GM21786 (cell line): ENCODE results near the gene ZCCHC8.
A peak's percentile ranks its signal among the peaks of the same experiment; 100 is the strongest.
"Not testable (repeated sequence)": the region's sequence is repeated elsewhere in the genome, so short reads cannot be mapped to it uniquely, and the experiment has no call there.

ENCODE experiments used
- ATAC-seq: cut with Tn5 transposase; IDR thresholded peaks from one replicate; pipeline ENCODE4 v1.9.1; 2021; ENCODE audit not compliant: unreplicated experiment

Gene ZCCHC8

GRCh38 chr12:122513028-122513427, 12.3 kb upstream of the ZCCHC8 start:
- not testable (repeated sequence) for ATAC-seq

- ATAC-seq = no peak
Measured at GRCh38 chr12:122508163-122508562, 7.4 kb upstream of the ZCCHC8 start.

DNA sequence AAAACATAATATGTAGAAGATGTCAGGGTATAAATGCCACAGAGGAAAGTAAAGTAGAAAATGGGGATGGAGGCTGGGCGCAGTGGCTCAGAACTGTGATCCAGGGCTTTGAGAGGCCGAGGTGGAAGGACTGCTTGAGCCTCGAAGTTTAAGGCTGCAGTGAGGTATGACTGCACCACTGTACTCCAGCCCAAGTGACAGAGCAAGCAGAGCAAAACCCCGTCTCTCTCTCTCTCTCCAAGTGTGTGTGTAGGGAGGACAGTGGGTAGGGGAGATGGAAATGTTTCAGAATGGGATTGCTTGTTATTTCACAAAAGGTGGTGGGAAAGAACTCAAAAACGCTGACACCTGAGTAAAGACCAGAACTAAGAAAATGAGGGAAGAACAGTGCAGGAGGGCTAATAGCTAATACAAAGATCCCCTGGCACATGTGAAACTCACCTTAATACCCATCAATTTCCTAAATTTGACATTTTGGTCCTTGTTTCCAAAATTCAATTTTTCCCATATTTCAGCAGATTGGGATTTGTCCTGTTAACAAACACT, 5.7 kb upstream of the ZCCHC8 start:
- ATAC-seq = no peak

DNA sequence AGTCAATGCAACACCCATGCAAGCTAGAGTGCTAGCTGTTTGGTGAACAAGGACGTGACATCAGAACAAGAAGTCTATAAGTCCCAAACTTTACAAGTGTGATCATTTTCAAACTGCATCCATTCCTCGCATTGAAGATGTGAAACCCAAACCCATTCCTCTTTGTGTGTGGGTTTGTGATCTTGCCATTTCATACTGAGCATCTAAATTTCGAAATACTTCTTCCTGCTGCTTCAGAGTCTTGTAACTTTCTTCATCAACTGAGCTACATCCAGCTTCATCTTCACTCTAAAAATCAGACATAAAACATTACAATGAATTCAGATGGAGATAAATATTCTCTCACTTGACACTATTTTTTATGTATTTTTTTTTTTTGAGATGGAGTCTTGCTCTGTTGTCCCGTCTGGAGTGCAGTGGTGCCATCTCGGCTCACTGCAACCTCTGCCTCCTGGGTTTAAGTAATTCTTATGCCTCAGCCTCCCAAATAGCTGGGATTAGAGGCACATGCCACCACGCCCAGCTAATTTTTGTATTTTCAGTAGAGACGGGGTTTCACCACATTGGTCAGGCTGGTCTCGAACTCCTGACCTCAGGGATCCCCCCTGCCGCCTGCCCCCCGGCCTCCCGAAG, 4.8 kb upstream of the ZCCHC8 start:
- ATAC-seq = no peak

- no peak for ATAC-seq
Measured at GRCh38 chr12:122503783-122504590, 3.3 kb upstream of the ZCCHC8 start.

DNA sequence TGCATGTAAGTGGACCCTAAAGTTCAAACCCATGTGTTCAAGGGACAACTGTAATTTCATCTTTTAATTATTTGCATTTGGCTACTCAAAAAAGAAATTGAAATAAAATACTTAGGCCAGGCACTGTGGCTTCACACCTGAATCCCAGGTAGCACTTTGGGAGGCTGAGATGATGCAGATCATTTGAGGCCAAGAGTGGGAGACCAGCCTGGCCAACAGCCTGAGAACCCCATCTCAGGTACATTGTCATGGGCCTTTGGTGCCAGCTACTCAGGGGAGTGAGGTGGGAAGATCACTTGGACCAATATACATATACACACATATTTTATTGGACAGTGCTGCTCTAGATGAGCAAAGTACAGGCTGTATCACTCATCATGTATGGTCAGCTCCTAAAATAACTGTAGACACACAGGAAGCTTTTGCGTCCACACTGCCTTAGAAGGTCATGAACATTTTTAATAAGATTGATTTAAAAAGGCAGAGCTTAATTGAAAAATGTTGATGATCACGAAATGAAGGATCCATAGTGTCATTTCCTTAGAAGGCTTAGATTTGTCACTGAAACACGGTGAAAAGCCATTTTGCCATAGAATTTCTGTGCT, 2.5 kb upstream of the ZCCHC8 start:
- ATAC-seq = no peak

GRCh38 chr12:122501489-122501989, 807 bp upstream of the ZCCHC8 start:
- ATAC-seq = no peak

- peak; percentile 4 for ATAC-seq
Measured at GRCh38 chr12:122499991-122500684, 594 bp downstream of the ZCCHC8 start.

DNA sequence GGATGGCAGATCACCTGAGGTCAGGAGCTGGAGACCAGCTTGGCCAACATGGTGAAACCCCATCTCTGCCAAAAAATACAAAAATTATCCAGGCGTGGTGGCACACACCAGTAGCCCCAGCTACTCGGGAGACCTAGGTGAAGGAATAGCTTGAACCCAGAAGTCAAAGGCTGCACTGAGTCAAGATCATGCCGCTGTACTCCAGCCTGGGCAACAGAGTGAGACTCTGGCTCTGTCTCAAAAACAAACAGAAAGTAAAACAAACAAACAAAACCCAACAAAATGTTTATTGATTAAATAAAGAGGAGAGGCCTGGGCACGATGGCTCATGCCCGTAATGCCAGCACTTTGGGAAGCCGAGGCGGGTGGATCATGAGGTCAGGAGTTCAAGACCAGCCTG, 5.5 kb downstream of the ZCCHC8 start:
- ATAC-seq = no peak

GRCh38 chr12:122493222-122493621, 7.5 kb downstream of the ZCCHC8 start:
- ATAC-seq = not testable (repeated sequence)

- no peak for ATAC-seq
Measured at GRCh38 chr12:122491991-122492390, 8.7 kb downstream of the ZCCHC8 start.

DNA sequence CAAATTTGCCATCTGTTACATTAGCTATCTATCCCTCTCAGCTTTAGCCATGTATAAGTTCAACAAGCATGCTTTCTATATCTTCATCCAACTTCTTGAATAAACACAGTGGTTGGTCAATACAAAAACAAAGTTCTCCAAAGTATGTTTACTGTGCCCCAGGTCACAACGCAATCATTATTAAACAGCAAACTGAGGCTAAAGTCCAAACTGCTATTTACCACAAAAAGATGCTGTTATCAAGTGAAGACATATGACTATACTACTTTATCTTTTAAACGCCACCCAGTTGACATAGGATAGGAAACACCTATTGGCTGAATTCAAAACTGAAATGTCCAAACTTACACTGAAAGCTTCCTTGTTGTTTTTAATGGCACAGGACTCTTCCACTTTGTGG, 11.7 kb downstream of the ZCCHC8 start:
- ATAC-seq = no peak

DNA sequence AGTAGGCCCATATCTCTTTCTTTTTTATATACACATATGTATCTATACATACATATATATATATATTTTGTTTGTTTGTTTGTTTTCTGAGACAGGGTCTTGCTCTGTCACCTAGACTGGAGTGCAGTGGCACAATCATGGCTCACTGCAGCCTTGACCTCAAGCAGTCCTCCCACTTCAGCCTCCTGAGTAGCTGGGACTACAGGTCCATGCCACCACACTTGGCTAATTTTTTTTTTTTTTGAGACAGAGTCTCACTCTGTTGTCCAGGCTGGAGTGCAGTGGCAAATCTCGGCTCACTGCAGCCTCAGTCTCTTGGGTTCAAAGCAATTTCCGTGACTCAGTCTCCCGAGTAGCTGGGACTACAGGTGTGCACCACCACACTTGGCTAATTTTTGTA, 12.9 kb downstream of the ZCCHC8 start:
- not testable (repeated sequence) for ATAC-seq

DNA sequence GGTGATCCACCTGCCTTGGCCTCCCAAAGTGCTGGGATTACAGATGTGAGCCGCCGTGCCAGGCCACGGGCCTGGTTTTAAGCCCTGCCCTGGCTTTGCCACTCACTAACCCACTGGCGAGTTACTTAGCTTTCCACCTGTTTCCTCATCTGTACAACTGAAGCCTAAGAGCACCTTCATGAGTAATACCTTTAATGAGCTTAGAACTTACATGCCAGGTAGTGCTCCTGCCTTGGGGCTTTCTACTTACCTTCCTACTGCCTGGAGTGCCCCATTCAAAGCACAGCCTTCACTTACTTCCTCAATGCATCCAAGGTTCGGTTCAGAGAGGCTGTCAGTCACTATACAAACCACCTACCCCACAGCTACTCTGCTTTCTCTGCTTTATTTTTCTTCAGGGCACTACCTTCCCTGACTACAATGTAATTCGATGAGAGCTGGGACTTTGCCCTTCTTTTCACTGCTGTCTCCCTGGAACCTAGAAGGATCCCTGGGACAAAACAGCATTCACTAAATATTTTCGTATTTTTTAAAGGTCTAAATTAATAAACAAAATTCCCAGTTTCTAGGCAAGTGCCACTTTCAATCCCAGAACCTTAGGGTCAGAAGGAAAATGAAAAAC, 13.8 kb downstream of the ZCCHC8 start:
- no peak for ATAC-seq

- ATAC-seq = not testable (repeated sequence)
Measured at GRCh38 chr12:122486360-122486759, 14.4 kb downstream of the ZCCHC8 start.

DNA sequence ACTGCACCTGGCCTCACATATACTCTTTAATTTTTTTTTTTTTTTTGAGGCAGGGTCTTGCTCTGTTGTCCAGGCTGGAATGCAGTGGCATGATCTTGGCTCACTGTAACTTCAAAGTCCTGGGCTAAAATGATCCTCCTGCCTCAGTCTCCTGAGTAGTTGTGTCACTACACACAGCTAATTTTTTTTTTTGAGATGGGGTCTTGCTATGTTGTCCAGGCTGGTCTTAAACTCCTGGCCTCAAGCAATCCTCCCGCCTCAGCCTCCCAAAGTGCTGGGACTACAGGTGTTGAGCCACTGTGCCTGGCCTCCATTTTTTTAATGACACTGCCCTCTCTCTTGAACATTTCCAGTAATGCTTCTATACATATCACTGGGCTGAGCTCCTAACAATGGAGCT, 16.3 kb downstream of the ZCCHC8 start:
- ATAC-seq = not testable (repeated sequence)

DNA sequence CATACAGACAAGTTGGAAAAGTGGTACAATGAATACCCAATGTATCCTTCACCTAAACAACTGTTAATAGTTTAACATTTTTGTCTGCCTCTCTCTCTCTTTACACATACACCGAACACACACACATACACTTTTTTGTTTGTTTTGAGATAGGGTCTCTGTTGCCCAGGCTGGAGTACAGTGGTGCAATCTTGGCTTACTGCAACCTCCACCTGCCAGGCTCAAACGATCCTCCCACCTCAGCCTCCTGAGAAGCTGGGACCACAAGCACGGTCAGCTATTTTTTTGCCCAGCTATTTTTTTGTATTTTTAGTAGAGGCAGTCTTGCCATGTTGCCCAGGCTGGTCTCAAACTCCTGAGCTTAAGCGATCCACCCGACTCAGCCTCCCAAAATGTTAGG, 16.8 kb downstream of the ZCCHC8 start:
- no peak for ATAC-seq

DNA sequence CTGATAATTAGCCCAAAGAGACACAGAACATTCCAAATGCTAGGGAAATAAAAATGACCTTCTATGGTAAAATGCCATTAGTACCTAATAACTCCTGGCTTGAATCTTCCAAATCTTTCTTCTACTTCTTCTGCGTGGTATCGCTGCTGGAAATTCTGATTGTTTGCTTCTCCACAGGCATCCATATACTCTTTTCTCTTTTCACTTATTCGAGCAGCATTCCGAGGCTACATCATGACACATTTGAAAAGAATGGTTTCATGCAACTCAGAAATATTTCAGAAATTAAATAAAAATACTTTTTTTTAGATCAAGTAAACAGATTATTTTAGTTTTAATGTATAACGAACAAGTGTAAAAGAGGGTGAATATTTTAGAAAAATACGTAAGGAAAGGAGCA, 18.9 kb downstream of the ZCCHC8 start:
- ATAC-seq = no peak

GRCh38 chr12:122480753-122481152, 20.0 kb downstream of the ZCCHC8 start:
- no peak for ATAC-seq

DNA sequence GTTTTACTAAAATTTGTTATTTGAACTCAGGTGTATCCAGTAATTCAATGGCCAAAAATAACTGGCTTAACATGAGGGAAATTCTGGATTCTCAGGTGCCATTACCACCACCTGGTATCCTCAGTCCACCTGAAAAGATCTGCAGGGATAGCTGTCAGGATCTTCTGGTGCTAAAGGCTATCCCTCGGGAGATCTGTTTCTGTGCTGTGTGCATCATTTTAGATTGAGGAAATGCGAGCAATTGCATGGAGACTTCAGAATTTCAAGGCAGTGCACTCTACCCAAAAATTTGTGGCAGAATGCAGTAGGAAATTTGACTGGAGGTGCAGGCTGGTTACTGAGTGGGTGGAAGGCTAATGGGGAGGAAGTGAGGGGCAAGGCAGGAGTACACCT, 26.4 kb downstream of the ZCCHC8 start:
- ATAC-seq = no peak
